Heart left ventricle (tissue), 16 donors: Measurements from ENCODE around the gene POU4F1. TPM values are rescaled to one million over a fixed set of nuclear protein-coding genes. Genes with fewer than 3 reads are reported as not detected.
A peak's percentile ranks its signal among the peaks of the same experiment; 100 is the strongest.

ENCODE experiments used
- ATAC-seq, 4 donors: fragments of 200-7000 bp; cut with Tn5 transposase; one replicate each; pipeline ENCODE4 v1.9.1; 2020 to 2022; ENCODE audit warnings: moderate library complexity in 4 of 4, mild to moderate bottlenecking in 3 of 4, moderate number of reproducible peaks in 1 of 4
- DNase-seq, 5 donors: peaks; one replicate each; pipeline ENCODE4 v3.0.0-alpha.2; 2020
- H3K27ac ChIP-seq, 12 donors: fragments of 200-600 bp; sonication (generic) in 4 of 12; one replicate each; pipeline versions ENCODE4 v1.5.0 to v1.8.0; 2016 to 2022; ENCODE audit warnings: mild to moderate bottlenecking in 2 of 12
- H3K27me3 ChIP-seq, 9 donors: fragments of 200-600 bp; sonication (generic) in 2 of 9; one replicate each; pipeline versions ENCODE4 v1.5.1 to v1.8.0; 2016 to 2022; ENCODE audit warnings: mild to moderate bottlenecking in 3 of 9
- H3K36me3 ChIP-seq, 9 donors: fragments of 200-600 bp; sonication (generic) in 2 of 9; one replicate each; pipeline versions ENCODE4 v1.5.0 to v1.8.0; 2018 to 2022; ENCODE audit warnings: mild to moderate bottlenecking in 2 of 9
- H3K4me1 ChIP-seq, 12 donors: fragments of 200-600 bp; sonication (generic) in 4 of 12; one replicate each; pipeline versions ENCODE4 v1.5.0 to v1.8.0; 2016 to 2022; ENCODE audit warnings: mild to moderate bottlenecking in 3 of 12
- H3K4me3 ChIP-seq, 12 donors: fragments of 200-600 bp; sonication (generic) in 4 of 12; one replicate each; pipeline versions ENCODE4 v1.5.0 to v1.8.0; 2017 to 2022; ENCODE audit warnings: mild to moderate bottlenecking in 9 of 12, moderate library complexity in 4 of 12
- H3K9me3 ChIP-seq, 12 donors: fragments of 200-600 bp; sonication (generic) in 4 of 12; one replicate each; pipeline versions ENCODE4 v1.5.0 to v1.8.0; 2016 to 2022; ENCODE audit warnings: mild to moderate bottlenecking in 1 of 12
- CTCF ChIP-seq, 12 donors: fragments of 200-600 bp; sonication (generic) in 4 of 12; IDR thresholded peaks; one replicate each; pipeline versions ENCODE4 v1.5.0 to v1.8.0; 2018 to 2022; ENCODE audit warnings: antibody characterized with exemption in 12 of 12, mild to moderate bottlenecking in 5 of 12
- POLR2A ChIP-seq, 2 donors: fragments of 450-650 bp; IDR thresholded peaks; one replicate each; pipeline ENCODE4 v1.6.1; 2017; ENCODE audit warnings: antibody characterized with exemption in 2 of 2, mild to moderate bottlenecking in 2 of 2, moderate library complexity in 2 of 2
- WGBS, 4 donors: extraction: QIAGEN DNeasy Blood & Tissue Kit in 2 of 4; methylation state at CpG; one replicate each; pipeline versions ENCODE4 v1.1.5 to v1.1.7; 2013 to 2018; 5-methylcytosine and 5-hydroxymethylcytosine counted together
- intact Hi-C, 10 donors: fragments of 100-400 bp; cut with DNase I; formaldehyde crosslinking; loops; one replicate each; pipeline versions ENCODE4 v1.11.1 to v1.14.2; 2022
- polyA plus RNA-seq, 2 donors: library from polyadenylated mRNA; stranded (reverse); fragments of 200-250 nt; gene quantifications; one replicate each; pipeline ENCODE4 v1.2.3, GENCODE V29; 2013
- total RNA-seq, 9 donors: library from RNA; depleted of rRNA in 2 of 9; stranded (reverse); fragments of >200 nt in 2 of 9; fragmentation: NEBNext Ultra II Directional in 3 of 9; extraction: Animal tissue kit (Norgen Biotek cat#: 25700) in 3 of 9; gene quantifications; one replicate each; pipeline versions ENCODE4 v1.1.0 to v1.2.4, GENCODE V29; 2016 to 2023
- donor health status: ischemic (EF 13 %, LVEDD 7.1; RV severe dilation, severe dysfunction).
- donor health status: healthy with polysubstance abuse.
- donor health status: DM: no; HTN: yes; CAD: no.
- donor health status: DM: no; HTN: no; CAD: no.
- donor health status: ischemic (EF 25% LVEDD 6.9; RV normal size, moderate dysfunction).
- donor health status: ischemic (EF 25% LVEDD 5.7; RV mildly dilated, moderate dysfunction).
- donor health status: healthy.
- donor health status: DM: yes; HTN: yes; CAD: no.
- donor health status: ischemic (EF 35%, LVEDD 5.7; RV mildly dilated, moderate dysfunction).
- donor health status: nonischemic (EF 11% LVEDD 7.7; RV severe dilation, severe dysfunction).
- donor health status: DM: yes; HTN: yes; CAD: no.
- donor health status: PGD.
- donor health status: ischemic (EF 29% LVEDD 5.4; RV normal size, mild dysfunction).
- donor health status: nonischemic (EF 23%, LVEDD 6.1; RV moderate dilation, normal function).

Gene POU4F1
- total and polyA plus RNA-seq, 11 donors, result 0.04 TPM; not detected in 10

DNA sequence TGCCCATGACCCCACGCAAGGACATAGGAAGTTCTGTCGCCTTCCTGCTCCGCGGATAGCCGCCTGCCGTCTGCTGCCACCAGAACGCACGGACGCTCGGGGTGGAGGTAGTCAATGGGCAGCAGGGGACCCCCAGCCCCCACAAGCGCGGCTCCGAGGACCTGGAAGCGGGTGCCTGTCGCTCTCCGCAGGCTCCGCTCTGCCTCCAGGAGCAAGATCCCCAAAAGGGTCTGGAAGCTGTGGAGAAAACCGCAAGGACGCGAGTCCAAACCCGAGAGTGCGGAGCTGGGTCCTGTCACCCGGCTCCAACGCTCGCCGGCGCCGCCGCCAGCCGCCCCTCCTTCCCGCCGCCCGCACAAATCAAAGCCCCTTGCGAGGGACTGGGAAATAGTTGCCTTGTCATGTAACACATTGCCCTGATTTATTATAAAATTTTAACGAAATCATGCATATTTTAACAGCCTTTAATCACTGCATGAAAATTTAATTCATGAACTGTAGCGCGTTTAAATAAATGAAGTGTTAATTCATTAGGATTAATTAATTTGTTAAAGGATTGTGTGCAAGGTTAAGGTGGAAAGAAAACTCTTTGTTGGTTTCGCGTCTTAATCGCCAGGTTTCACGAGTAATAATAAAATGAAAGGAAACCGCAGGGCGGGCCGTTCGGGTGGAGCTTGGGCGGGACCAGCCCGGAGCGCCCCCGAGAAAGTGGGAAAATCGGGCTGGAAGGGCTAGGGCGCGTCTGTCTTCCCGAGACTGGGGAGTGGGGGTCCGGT lies 5.5 kb upstream of the POU4F1 start:
- no peaks in the 10 kb centered on the region for H3K9me3 ChIP-seq
- ATAC-seq (peak in 3 of 4 donors; percentile 13 to 45 (median 38)), DNase-seq (no peak)
- 1 to 2% (median 1%) methylated on average over 40 to 54 of the region's 54 CpGs for WGBS, 4 donors
- intact Hi-C loops, result loop anchor here in 7 of 10 donors (5.0 to 10.0 kb wide), 4 partner anchors 43 to 53 kb away; partner anchors contain the start of gene OBI1 (in 5 of the 7)
- peaks cover 54 to 85% (median 64%) of the 10 kb centered on the region in 9 donors for H3K27me3 ChIP-seq
- H3K36me3 ChIP-seq, result no peaks in the 10 kb centered on the region
- H3K4me1 ChIP-seq, result peaks cover 0 to 39% (median 20%) of the 10 kb centered on the region in 12 donors
- H3K27ac ChIP-seq, result no peak overlapping the region
- no peak for TF ChIP-seq CTCF (IDR thresholded peaks at IDR 0.05)
- no peak for TF ChIP-seq POLR2A (IDR thresholded peaks at IDR 0.05)
- peak overlapping the region; percentile 26 to 61 (median 53) for H3K4me3 ChIP-seq

GRCh38 chr13:78608252-78608687 lies 4.9 kb upstream of the POU4F1 start:
- Histone ChIP-seq H3K4me3 (peak overlapping the region; percentile 26 to 61 (median 53)), H3K27me3 (peaks cover 60 to 91% (median 70%) of the 10 kb centered on the region in 9 donors), H3K4me1 (peaks cover 4 to 46% (median 23%) of the 10 kb centered on the region in 12 donors), H3K9me3 (no peaks in the 10 kb centered on the region), H3K36me3 (no peaks in the 10 kb centered on the region), H3K27ac (no peak overlapping the region)
- DNase-seq (no peak), ATAC-seq (no peak)
- intact Hi-C loops, result loop anchor here in 7 of 10 donors (5.0 to 10.0 kb wide), 4 partner anchors 44 to 54 kb away; partner anchors contain the start of gene OBI1 (in 5 of the 7)
- 9 to 16% (median 14%) methylated on average over 10 to 15 of the region's 15 CpGs for WGBS, 4 donors
- TF ChIP-seq CTCF (IDR thresholded peaks at IDR 0.05) (no peak), POLR2A (IDR thresholded peaks at IDR 0.05) (no peak)

- DNase-seq (no peak), ATAC-seq (no peak)
- intact Hi-C loops, result loop anchor here in 7 of 10 donors (5.0 to 10.0 kb wide), 4 partner anchors 45 to 55 kb away; partner anchors contain the start of gene OBI1 (in 5 of the 7)
- Histone ChIP-seq H3K4me1 (peaks cover 4 to 52% (median 27%) of the 10 kb centered on the region in 12 donors), H3K9me3 (no peaks in the 10 kb centered on the region), H3K27ac (no peak overlapping the region), H3K4me3 (peak overlapping the region in 3 of 12 donors; percentile 18 to 28 (median 20)), H3K36me3 (no peaks in the 10 kb centered on the region), H3K27me3 (peaks cover 66 to 96% (median 77%) of the 10 kb centered on the region in 9 donors)
- WGBS, 4 donors, result 12 to 32% (median 29%) methylated on average over 23 to 42 of the region's 42 CpGs
- TF ChIP-seq CTCF (IDR thresholded peaks at IDR 0.05), result no peak
- no peak for TF ChIP-seq POLR2A (IDR thresholded peaks at IDR 0.05)
These were observed 4.3 kb upstream of the POU4F1 start for GRCh38 chr13:78607409-78608251.
